Activated CD4-positive, CD25-positive, alpha-beta regulatory T cell treated with anti-CD3 and anti-CD28 coated beads, Interleukin-2, amount 50 U/mL, for 16 hours (primary cell): Measurements from ENCODE around the gene GYPE.
"Not testable (repeated sequence)": the region's sequence is repeated elsewhere in the genome, so short reads cannot be mapped to it uniquely, and the experiment has no call there.

Experiments
- DNase-seq: peaks from one replicate; pipeline ENCODE4 v3.0.0-alpha.2; 2020; ENCODE audit warnings: low read depth, low spot score

Gene GYPE

GRCh38 chr4:143870523-143871268 lies 34.7 kb downstream of the GYPE start:
- DNase-seq, result not testable (repeated sequence)

- DNase-seq, result not testable (repeated sequence)
Measured at GRCh38 chr4:143869925-143870324, 35.4 kb downstream of the GYPE start.

DNA sequence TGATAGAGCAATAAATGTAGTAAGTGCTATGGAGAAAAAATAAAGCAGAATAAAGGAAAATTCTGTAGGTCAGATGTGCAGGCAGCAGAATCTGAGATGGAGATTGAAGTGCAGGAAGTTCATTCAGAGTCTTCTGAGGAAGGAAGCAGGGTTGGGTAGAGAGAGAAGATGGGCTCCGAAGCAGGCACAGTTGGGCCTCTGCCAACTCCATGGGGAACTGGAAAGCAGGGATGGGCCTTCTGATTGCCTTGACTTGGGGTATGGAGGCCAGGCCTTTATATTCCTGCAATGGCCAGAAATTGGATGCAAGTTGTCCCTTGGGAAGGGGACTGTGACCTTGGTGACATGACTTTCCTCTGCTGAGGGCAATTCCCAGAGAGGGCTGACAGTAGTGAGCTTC lies 42.6 kb downstream of the GYPE start:
- DNase-seq, result not testable (repeated sequence)

GRCh38 chr4:143858456-143858855 lies 46.9 kb downstream of the GYPE start:
- no peak for DNase-seq

GRCh38 chr4:143857391-143858336 lies 47.7 kb downstream of the GYPE start:
- not testable (repeated sequence) for DNase-seq

DNA sequence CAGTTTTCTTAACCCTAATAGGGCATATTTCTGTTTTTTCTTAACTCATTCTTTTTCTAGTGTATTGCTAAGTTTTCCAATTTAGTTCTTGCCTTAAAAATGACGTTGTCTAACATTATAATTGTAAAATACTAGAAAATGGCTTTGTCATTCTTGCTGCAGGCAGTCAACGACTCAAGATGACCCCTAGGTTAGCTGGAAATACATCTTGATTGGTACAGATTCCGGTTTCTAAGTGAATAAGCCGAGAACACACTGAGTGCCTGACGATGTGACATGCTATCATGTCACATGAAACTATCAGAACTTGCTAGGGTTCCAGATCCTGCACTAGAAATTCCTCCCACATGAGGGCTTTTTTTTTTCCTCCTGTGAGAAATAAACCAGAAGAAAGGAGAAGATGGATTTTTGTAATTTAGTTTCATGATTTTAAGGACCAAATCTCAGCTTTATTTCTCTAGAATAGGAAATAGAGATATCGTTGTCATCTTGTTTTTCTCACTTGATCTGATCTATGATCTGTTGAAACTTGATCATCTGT lies 49.3 kb downstream of the GYPE start:
- DNase-seq, result not testable (repeated sequence)

DNA sequence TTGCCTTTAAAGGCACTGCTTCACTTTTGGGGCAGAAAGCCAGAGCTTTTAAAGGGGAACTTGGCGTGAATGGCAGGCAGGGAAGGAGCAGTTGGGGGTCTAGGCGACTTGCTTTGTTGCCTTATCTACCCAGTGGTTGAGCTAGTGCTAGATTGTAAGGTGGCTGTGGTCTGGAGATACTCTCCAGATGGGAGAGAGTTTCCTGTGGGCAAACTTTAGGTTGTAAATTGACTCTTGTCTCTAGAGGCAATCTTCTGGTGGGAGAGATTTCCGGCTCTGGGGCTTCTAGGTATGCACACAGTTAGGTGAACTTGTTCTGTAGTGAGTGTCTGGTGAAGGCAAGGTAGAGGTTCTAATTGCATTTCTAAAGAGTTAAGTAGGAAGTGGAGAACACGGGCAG lies 50.7 kb downstream of the GYPE start:
- not testable (repeated sequence) for DNase-seq

DNA sequence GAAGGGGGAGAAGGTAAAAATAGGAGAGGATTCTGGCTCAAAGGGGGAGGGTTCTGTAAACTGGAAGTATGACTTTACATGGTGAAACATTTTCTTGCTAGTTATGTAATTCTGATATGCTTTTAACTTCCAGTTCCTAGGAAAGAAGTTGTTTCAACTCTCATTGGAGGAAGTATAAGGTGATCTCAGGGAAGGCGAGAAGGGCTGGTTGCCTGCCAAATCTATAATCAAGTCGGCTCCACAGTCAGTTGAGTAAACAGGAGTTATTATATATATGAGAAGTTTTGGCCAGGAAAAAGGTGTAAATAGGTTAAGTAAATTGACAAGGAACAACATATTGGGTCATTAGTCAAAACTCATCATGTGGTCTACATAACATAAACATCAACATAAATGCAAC lies 56.1 kb downstream of the GYPE start:
- not testable (repeated sequence) for DNase-seq

GRCh38 chr4:143843506-143843832 lies 61.9 kb downstream of the GYPE start:
- not testable (repeated sequence) for DNase-seq

- not testable (repeated sequence) for DNase-seq
Measured at GRCh38 chr4:143842624-143843505, 62.5 kb downstream of the GYPE start.

GRCh38 chr4:143839413-143839812 lies 65.9 kb downstream of the GYPE start:
- not testable (repeated sequence) for DNase-seq

DNA sequence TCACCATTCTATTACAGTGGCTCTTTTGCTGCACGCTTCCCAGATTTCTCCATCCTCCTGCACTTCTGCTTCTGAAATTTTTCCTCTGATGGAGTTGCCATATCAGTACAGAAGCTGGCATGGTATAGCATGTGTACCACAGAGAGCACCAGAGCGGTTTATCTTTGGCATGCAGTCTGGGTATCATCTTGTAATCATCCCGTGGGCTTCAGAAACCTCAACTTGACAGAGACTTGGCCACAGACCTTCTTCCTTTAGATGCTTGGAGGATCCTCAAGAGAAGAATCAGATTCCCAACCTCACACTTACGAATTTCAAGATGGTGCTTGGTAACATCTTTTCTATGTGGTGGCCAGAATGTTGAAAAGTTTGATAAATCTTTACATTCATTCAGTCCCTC lies 71.2 kb downstream of the GYPE start:
- DNase-seq, result not testable (repeated sequence)

- DNase-seq, result not testable (repeated sequence)
Measured at GRCh38 chr4:143833676-143834075, 71.7 kb downstream of the GYPE start.

GRCh38 chr4:143830576-143830975 lies 74.8 kb downstream of the GYPE start:
- DNase-seq, result not testable (repeated sequence)

DNA sequence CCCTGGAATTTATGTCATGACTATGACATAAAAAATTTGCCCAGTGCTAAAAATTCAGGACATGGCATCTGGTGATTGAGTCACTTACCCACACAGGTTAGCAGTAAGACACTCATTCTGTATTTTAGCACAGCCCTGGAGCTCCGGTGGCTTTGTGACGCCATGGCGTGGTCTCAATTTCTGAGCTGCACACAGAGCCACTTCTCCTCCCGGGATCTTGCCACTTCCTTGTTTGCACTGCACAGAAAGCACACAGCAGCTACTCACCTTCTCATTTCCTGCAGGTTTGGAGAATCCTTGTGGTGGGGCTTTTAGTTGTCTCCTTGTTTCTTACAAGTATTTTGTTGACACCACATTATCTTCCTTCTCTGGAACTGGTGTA lies 76.1 kb downstream of the GYPE start:
- not testable (repeated sequence) for DNase-seq
